Posterior cingulate gyrus (tissue), 11 donors: ENCODE measurements around the gene DMGDH.

Experiments used
- DNase-seq, 10 donors: peaks; one replicate each; pipeline versions ENCODE4 v3.0.0 to v3.0.0-alpha.2; 2020 to 2021; ENCODE audit warnings: mixed read lengths in 3 of 10
- intact Hi-C: fragments of 100-400 bp; cut with DNase I; formaldehyde crosslinking; loops from one replicate; pipeline ENCODE4 v1.15.1; 2023

The DMGDH gene

GRCh38 chr5:79069488-79070349 lies at the start of gene DMGDH, which contains the start of gene BHMT2:
DMGDH (minus strand) TSS chr5:79069674; CDS start chr5:79069620, 54 bp downstream.
BHMT2 (plus strand) TSS chr5:79069767; CDS start chr5:79069783, 16 bp downstream.
- DNase-seq = peak in 2 of 10 donors; percentile 70 to 81
- intact Hi-C loops = no loop called here

GRCh38 chr5:79112703-79113058 lies 43.2 kb upstream of the DMGDH start:
- no peak for DNase-seq
- intact Hi-C loops = no loop called here

- intact Hi-C loops = no loop called here
- peak in 1 of 10 donors; percentile 74 for DNase-seq
These were observed 42.7 kb upstream of the DMGDH start for GRCh38 chr5:79111960-79112702.

DNA sequence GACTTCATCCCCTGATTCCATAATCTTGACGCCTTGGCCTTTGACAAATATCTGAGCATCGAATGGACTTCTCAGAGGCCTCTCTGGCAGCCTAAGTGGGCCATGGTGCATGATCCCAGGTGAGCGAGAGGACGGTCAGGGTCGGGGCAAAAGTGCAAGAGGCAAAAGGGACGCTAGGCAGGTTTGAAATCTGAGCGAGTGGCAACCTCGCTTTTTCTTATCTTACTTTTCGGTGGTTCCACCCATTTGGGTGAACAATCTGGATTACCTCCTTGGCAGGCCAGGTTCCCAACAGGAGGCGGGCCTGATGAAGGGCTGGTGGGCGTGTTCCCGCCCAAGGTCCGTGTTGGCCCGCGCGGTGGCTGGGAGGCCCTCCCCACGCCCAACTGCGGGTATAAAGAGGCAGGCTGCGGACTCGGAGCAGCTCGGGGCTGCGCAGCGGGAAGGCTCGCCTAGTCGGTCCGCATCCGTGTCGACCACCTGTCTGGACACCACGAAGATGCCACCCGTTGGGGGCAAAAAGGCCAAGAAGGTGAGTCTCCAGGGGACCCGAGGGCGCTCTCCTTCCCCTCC lies 42.0 kb upstream of the DMGDH start, which contains the start of gene BHMT:
BHMT (plus strand) TSS at position 423 of the 573 bp plus-strand sequence; CDS start at position 500, 77 bp downstream.
- no peak for DNase-seq
- intact Hi-C loops = no loop called here

- no peak for DNase-seq
- intact Hi-C loops = no loop called here
These were observed 40.3 kb upstream of the DMGDH start for GRCh38 chr5:79109527-79110492.

DNA sequence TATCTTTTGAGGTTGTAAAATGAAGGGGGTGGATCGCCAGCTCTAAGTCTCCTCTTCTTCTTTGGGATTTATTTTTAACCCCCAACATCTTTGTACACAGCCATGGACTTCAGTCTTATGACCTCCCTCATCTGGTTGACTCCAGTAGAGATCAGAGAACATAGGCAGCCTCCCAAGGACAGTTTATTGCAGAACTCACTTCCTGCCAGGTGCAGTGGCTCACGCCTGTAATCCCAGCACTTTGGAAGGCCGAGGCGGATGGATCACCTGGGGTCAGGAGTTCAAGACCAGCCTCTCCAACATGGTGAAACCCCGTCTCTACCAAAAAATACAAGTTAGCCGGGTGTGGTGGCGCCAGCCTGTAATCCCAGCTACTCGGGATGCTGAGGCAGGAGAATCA lies 39.3 kb upstream of the DMGDH start:
- intact Hi-C loops = no loop called here
- DNase-seq = no peak

DNA sequence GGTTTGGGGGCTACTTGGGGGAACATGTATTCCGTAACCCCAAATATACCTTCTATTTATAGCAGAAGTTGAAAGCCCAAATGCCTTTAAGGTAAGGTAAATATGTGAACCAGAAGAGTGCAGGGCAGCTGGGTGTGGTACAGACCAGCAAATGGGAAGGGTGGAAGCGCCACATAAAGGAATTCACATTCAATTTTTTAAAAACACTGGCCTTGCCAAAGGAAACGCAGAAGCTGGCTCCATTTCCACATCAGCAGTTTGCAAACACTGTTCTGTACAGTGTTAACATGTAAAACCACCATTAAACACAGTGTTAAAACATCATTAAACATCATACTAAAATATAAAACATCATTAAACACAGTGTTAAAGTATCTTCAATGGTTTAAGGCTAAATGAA lies 38.6 kb upstream of the DMGDH start:
- intact Hi-C loops = no loop called here
- DNase-seq = no peak

GRCh38 chr5:79107020-79107796 lies 37.7 kb upstream of the DMGDH start:
- no peak for DNase-seq

DNA sequence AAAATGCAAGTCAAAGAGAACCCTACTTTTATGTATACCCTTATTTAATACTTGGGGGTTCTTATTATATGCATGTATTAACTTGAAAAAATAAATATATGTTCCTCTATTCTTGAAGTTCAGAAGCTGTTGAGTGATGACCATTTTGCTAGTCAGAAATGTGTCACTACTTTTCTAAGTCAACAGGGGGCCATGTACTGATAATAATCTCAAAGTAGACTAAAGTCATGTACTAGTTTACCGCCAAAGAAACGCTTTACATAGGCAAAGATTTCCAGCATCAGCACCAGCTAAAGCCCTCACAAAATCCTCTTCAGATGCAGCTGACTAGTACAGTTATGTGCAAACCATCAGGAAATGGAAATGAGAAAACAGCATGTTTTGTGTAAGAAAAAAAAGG lies 36.4 kb upstream of the DMGDH start:
- intact Hi-C loops = no loop called here

More at GRCh38 chr5:79107020-79107796, 37.7 kb upstream of the DMGDH start:
- intact Hi-C loops = no loop called here

DNA sequence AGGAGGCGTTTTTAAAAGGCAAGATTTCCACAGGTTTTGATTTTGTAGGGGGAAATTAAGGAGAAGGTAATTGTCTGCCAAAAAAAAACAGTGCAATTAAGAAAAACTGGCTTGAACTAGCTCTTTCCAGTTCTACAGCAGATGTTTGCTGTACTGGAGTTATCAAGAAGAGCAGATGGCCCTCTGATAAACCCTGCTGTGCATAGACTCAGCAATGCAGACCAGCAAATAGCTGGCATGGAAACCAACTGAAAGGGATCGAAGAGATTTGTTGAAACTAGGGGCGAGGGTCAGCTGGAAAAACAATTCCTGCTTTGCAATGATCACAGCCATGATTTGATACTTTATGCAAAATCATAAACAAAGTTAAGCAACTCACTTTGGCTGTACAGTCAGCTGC lies 24.3 kb upstream of the DMGDH start:
- intact Hi-C loops = no loop called here
- DNase-seq = no peak

More for the DNA sequence above, 36.4 kb upstream of the DMGDH start:
- no peak for DNase-seq

- intact Hi-C loops = no loop called here
- no peak for DNase-seq
These were observed 21.6 kb upstream of the DMGDH start for GRCh38 chr5:79091064-79091463.

DNA sequence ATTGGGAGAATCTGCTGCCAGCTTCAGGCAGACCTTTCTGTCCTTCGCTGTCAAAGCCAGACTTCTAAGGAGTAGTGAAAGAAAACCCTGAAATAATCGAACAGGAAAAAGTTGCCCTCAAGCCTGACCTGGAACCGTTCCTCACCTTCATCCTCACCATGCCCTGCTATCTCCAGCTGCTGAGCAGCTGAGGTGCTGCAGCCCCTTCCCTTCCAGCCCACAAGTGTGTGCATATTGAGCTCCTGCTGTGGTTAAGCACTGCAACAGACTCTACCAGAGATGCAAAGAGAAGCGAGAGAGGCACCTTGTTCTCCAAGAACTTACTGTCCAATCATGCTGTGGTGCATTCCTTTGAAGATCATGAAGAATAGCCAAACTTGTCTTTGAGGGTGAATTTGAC lies 19.0 kb upstream of the DMGDH start:
- intact Hi-C loops = no loop called here
- DNase-seq = no peak

- DNase-seq = no peak
- intact Hi-C loops = no loop called here
These were observed 16.6 kb upstream of the DMGDH start for GRCh38 chr5:79086116-79086515.

- no peak for DNase-seq
- intact Hi-C loops = no loop called here
These were observed 12.3 kb upstream of the DMGDH start for GRCh38 chr5:79081779-79082178.

DNA sequence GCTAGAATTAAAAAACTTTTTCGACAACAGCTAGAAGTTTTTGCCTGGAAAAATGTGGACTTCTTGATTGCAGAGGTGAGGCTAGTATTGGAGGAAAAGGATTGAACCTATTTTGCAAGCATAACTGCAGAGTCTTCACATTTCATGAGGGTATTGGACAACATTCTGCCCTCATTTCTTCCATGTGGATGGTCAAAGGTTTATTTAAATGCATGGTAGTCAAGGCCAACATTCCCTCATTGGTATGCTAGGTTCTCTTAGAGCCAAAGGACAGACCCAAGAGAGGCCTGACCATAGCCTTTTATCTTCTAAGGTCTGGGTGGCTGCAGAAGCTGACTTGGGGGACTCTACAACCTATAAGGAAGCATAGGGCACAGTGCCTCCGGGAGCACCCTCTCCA lies 11.3 kb upstream of the DMGDH start:
- intact Hi-C loops = no loop called here

DNA sequence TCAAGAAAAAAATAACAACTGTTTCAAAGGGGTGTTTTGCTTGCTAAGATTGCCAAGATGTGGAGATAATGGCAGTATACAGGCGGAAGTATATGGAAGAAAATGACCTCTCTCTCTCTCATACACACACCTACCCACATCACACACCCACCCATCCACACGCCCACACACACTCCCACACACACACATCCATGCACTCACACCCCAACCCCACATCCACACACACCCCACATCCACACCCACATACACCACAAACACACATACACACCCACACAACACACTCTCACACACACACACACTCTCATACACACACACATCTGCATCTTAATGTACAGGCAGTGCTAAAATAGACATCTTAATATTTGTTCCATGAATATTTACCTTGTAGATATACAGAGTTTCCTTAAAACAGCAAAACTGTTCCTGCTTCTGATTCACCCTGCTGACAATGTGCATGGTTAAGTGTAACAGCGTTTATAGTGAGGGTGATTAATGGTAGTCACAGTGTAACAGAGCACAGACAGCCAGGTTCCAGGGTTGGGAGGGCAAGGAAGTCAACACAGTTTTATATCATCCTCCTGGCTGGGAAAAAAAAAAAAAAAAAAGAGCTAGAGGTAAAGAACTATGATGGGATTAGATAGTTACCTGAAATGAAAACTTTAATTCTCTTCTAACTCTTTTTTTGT lies 8.3 kb upstream of the DMGDH start:
- intact Hi-C loops = no loop called here
- DNase-seq = no peak

More for the DNA sequence above, 11.3 kb upstream of the DMGDH start:
- DNase-seq = no peak

GRCh38 chr5:79076819-79077218 lies 7.3 kb upstream of the DMGDH start:
- no peak for DNase-seq
- intact Hi-C loops = no loop called here

DNA sequence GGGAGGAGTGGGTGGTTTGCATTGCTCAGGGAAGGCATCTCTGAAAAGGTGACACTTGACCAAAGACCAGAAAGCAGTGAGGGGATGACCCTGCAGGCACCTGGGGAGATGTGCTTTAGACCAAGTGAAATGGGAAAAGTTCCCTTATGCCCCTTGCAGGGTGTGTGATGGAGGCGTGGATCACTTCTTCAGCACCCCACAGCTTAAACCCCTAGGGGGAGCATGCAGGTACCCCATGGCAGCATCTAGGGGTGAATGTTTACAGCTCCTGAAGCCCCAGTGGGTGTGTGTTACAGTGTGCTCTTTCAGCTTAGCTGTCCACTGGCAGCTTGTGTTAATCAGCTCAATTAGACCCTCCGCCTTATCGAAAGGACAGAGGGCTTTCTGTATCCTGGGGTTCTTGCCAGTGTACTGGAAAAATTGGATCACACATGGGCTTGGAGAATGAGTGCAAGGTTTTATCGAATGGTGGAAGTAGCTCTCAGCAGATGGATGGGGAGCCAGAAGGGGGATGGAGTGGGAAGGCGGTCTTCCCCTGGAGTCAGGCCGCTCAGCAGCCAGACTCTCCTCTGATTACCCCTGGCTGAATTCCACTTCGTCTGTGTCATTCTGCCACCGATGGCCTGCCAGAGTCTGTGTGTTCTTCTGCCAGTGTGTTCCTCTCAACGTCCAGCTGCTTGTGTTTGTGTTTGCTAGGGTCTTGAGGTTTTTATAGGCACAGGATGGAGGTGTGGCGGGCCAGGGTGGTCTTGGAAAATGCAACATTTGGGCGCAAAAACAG lies 6.4 kb upstream of the DMGDH start:
- intact Hi-C loops = no loop called here
- DNase-seq = no peak
